Measurements from ENCODE around the gene SATB2.

DNA sequence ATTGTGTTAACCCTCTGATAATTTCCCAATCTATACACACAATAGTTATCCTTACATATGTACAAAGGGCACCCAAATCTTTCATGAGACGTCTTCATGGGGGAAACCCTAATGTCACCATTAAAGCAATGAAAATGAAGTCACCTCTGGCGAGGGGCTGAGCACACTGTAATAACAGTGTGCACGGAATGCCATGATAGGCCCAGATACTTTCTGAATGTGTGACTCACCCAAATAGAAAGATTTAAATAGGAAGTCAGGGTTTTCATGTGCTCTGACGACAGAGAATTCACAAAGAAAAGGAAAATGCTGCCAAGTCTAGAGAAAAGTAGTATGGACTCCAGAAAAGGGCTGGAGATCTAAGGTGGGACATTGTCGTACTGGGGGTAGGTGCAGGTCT lies 128.3 kb downstream of the SATB2 start:
- TF ChIP-seq, protein P1, sequence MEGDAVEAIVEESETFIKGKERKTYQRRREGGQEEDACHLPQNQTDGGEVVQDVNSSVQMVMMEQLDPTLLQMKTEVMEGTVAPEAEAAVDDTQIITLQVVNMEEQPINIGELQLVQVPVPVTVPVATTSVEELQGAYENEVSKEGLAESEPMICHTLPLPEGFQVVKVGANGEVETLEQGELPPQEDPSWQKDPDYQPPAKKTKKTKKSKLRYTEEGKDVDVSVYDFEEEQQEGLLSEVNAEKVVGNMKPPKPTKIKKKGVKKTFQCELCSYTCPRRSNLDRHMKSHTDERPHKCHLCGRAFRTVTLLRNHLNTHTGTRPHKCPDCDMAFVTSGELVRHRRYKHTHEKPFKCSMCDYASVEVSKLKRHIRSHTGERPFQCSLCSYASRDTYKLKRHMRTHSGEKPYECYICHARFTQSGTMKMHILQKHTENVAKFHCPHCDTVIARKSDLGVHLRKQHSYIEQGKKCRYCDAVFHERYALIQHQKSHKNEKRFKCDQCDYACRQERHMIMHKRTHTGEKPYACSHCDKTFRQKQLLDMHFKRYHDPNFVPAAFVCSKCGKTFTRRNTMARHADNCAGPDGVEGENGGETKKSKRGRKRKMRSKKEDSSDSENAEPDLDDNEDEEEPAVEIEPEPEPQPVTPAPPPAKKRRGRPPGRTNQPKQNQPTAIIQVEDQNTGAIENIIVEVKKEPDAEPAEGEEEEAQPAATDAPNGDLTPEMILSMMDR (IDR thresholded peaks at IDR 0.05) = no peak
- TF ChIP-seq POLR2A (IDR thresholded peaks at IDR 0.05) (no peak), POLR2AphosphoS5 (IDR thresholded peaks at IDR 0.05; ENCODE audit: insufficient read depth in 1 of 2, low read depth in 1 of 2) (no peak)
